ENCODE results near the gene PIK3R2.
"Not testable (repeated sequence)": the region's sequence is repeated elsewhere in the genome, so short reads cannot be mapped to it uniquely, and the experiment has no call there.

PIK3R2 gene

DNA sequence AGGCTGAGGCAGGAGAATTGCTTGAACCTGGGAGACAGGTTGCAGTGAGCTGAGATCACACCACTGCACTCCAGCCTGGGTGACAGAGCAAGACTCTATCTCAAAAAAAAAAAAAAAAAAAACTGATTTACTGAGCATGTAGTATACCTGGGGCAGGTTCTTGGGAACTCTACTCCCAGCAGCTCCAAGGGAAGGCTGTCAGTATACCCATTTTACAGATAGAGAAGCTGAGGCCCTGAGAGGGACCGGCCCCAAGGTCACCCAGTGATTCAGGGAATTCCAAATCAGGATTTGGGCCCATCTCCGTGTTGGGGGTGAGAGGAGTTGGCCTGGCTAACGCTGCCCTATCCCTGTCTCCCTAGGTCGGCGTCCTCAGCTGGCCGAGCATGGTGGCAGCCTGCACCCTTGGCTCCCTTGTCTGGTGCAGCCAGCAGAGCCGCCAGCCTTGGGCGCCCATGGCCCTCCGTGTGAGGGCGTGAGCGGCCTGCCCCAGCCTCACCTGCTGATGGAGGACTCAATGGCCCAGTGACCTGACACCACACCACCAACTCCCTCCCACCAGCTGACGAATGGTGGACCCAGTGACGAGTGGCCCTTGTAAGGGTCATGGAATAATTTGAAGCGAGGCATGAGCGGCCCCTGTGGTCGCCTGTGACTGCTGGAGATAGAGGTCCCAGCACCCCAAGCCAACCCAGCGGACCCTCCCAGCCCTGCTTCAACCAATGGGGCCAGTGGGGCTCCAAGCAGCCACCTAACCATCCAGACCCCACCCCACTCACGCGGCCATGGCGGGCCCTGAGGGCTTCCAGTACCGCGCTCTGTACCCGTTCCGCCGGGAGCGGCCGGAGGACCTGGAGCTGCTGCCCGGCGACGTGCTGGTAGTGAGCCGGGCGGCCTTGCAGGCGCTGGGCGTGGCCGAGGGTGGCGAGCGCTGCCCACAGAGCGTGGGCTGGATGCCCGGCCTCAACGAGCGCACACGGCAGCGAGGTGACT lies 2.4 kb downstream of the PIK3R2 start:
- no peak for DNase-seq (ENCODE audit: low read depth)

- DNase-seq (ENCODE audit: low read depth): no peak
Measured at GRCh38 chr19:18156268-18156667, 3.3 kb downstream of the PIK3R2 start.

GRCh38 chr19:18156841-18157464 lies 4.0 kb downstream of the PIK3R2 start:
- DNase-seq (ENCODE audit: low read depth): no peak

DNA sequence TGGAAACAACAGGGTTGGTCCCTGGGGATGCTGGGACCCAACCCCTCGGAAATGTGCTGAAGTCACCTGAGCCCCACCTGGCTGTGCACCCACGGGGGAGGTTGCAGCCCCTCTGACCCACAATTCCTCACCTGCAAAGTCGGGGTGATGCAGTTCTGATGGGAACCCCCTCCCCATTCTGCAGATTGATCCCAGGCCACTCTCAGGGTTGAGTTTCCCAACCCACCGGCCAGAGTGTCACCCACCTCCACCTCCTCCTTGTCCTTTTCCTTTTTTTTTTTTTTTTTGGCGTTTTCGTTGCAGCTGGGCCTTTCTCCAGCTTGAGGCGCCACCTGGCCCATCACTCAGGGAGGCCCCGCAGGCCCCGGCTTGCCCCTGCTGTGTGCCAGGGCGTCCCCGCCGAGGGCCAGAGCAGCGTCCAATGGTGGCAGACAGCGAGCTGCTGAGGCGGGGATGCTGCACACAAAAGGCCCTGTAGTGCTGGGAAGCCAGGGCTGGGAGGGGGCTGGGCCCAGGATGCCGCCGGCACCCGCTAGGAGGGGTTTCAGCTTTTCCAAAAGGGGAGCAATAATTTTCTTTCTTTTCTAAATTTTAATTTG lies 4.6 kb downstream of the PIK3R2 start:
- DNase-seq (ENCODE audit: low read depth): no peak

GRCh38 chr19:18158467-18158866 lies 5.5 kb downstream of the PIK3R2 start:
- DNase-seq (ENCODE audit: low read depth): no peak

GRCh38 chr19:18159059-18159616 lies 6.2 kb downstream of the PIK3R2 start:
- not testable (repeated sequence) for DNase-seq (ENCODE audit: low read depth)

DNA sequence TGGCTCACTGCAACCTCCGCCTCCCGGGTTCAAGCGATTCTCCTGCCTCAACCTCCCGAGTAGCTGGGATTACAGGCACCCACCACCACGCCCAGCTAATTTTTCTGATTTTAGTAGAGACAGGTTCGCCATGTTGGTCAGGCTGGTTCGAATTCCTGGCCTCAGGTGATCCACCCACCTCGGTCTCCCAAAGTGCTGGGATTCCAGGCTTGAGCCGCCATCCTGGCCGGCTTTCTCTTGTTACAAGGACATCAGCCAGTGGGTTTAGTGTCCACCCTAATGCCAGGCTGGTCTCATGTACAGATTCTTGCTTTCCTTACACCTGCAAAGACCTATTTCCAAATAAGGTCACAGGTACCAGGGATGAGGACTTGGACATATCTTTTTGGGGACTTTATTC lies 6.8 kb downstream of the PIK3R2 start:
- no peak for DNase-seq (ENCODE audit: low read depth)

GRCh38 chr19:18160493-18160970 lies 7.6 kb downstream of the PIK3R2 start:
- DNase-seq (ENCODE audit: low read depth): no peak

- peak; percentile 82 for DNase-seq (ENCODE audit: low read depth)
Measured at GRCh38 chr19:18160971-18161635, 8.1 kb downstream of the PIK3R2 start.

DNA sequence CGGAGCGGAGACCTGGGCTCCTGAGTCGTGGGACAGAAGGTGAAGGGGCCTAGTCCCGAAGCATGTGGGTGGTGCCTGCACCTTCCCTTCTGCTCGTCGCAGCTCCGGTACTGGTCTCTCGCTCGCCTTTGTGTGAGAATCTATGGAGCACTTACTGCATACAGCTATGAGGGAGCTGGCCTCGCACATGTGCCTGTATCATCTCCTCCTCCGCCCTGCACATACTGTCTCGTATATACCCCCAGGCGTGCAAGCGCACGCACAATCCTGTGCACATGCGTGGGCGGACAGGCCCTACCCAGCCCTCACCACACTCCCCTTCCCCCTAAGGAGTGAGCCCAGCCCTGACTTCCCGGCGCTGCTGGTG lies 8.7 kb downstream of the PIK3R2 start:
- DNase-seq (ENCODE audit: low read depth): no peak

GRCh38 chr19:18164072-18164471 lies 11.1 kb downstream of the PIK3R2 start:
- DNase-seq (ENCODE audit: low read depth): no peak

- no peak for DNase-seq (ENCODE audit: low read depth)
Measured at GRCh38 chr19:18165794-18166544, 13.0 kb downstream of the PIK3R2 start.

- no peak for DNase-seq (ENCODE audit: low read depth)
Measured at GRCh38 chr19:18167011-18167410, 14.0 kb downstream of the PIK3R2 start.

DNA sequence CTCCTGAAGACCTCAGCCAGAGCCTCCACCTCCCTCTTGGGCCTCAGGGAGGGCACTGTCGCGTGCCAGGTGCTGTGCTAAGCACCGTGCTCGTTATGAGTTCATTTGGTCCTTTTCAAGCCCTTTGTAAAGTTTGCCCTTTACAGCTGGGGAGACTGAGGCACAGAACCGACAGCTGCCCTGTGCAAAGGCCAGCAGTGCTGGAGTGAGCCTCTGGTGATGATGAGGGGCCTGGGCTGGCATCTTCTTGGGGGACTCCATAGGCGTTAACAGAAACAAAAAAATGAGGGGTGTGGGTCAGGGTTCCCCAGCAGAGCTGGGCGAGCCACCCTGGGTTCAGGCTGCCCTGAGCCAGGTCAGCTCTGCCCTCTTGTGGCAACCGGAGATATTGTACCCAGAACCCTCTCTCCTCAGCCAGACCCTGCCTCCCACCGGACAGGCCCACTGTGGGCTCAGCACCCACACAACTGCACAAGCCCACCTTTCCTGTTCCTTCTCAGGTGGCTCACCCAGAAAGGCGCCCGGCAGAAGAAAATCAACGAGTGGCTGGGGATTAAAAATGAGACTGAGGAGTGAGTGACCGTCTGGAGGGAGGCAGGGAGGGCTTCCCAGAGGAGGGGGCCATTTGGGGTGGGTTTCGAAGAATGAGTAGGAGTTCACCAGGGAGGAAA lies 15.1 kb downstream of the PIK3R2 start:
- DNase-seq (ENCODE audit: low read depth): peak; percentile 60

DNA sequence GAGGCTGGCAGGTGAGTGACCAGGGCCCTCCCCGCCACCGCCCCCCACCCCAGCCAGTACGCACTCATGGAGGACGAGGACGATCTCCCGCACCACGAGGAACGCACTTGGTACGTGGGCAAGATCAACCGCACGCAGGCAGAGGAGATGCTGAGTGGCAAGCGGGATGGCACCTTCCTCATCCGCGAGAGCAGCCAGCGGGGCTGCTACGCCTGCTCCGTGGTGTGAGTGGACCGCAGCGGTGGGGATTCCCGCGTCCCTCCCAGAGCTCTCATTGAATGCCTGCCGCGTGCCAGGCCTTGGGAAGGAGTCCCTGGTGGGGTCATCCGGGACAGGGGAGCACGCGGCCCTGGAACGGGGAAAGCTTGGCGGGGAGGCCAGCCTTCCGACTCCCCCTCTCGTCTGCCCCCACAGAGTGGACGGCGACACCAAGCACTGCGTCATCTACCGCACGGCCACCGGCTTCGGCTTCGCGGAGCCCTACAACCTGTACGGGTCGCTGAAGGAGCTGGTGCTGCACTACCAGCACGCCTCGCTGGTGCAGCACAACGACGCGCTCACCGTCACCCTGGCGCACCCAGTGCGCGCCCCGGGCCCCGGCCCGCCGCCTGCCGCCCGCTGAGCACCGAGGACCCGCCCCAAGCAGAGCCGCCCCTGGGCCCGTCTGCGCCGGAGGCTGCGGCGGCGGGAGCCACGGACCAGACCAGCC lies 15.9 kb downstream of the PIK3R2 start:
- DNase-seq (ENCODE audit: low read depth): no peak

DNA sequence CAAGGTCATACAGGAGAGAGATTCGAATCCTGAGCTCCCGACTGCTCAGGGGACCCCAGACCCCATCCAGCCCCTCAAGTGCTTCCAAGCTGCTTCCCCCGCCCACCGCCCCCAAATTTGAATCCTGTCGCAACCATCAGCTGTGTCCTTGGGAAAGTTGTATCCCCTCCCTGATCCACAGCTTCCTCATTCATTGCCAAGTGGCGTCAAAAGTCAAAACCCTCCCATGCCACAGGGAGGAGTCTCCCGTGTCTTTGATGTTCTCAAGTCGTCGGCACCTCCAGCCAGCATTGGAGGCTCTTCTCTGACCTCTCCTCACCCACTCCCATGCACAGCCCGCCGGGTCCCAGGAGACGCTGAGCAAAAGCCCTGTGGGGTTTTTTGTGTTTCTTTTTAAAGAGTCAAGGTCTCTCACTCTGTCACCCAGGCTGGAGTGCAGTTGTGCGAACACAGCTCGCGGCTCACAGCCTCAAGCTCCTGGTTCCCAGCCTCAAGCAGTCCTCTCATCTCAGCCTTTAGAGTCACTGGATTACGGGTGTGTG lies 17.8 kb downstream of the PIK3R2 start:
- no peak for DNase-seq (ENCODE audit: low read depth)

- DNase-seq (ENCODE audit: low read depth): no peak
Measured at GRCh38 chr19:18171605-18172327, 18.8 kb downstream of the PIK3R2 start.

- no peak for DNase-seq (ENCODE audit: low read depth)
Measured at GRCh38 chr19:18172331-18173053, 19.5 kb downstream of the PIK3R2 start.
